HG03521 (cell line): Measurements from ENCODE around the gene PARP15.
"Not testable (repeated sequence)": the region's sequence is repeated elsewhere in the genome, so short reads cannot be mapped to it uniquely, and the experiment has no call there.

Source experiments
- ATAC-seq: cut with Tn5 transposase; IDR thresholded peaks from one replicate; pipeline ENCODE4 v1.9.1; 2021; ENCODE audit warnings: mild to moderate bottlenecking, moderate library complexity; ENCODE audit not compliant: unreplicated experiment

The PARP15 gene

DNA sequence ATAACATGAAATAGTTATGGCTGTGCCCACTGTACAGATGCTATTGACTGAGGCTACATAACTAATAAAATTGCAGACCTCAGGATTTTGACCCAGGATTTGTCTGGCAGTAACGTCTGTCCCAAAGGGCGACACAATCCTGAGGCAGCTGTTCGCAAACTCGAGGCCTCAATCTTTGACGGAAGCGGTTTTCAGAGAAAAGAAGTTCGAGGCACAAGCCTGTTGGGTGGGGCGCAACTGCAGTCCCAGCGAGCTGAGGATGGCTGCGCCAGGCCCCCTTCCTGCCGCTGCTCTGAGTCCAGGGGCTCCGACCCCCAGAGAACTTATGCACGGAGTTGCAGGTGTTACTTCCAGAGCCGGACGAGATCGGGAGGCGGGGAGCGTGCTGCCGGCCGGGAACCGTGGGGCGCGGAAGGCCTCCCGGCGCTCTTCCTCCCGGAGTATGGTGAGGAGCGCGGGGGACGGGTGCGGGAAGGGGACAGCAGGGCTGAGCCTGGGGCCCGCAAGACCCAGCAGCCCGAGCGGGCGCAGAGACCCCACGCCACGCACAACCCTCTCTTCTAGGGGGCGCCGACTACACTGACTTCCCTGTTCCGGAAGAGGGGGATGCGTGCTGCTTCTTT lies at the start of gene PARP15:
Gene PARP15, plus strand, starts transcription at position 242 of the 623 bp plus-strand sequence. Its CDS starts 18 bp downstream, at position 260.
- ATAC-seq = no peak

DNA sequence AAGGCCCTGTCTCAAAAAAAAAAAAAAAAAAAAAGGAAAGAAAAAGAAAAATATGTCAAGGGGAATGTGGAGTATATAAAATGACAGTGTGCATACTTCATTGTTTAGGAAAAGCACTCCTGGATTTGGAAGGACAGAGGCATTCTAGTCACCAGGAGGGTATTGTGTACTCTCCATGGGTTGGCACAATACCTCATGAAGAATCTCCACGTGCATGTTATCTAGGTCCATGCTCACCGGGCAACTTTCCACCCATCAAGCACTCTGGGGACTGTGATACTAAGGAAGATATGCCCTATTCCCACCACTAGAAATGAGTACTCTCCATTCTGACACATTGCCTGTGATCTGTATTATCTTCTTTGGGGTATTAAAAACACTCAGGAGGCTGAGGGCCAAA lies 47.3 kb upstream of the PARP15 start:
- ATAC-seq = no peak

DNA sequence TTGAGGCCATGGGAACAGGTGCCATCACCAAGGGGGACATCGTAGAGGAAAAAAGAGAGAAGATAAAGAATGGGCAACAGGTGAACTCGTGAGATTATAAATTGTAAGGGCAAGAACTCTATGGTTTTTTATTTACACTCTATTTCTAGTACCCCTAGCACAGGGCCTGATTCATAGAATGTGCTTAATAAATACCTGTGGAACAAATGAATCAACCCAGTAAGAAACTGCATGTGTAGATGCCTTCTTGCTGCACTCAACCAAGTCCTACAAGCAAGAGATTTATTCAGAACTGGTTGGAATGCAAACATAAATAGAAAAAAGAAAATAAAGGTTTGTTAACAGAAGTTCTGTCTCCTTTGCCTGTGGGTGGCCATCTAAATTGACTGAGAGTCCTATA lies 44.0 kb upstream of the PARP15 start:
- ATAC-seq = no peak

DNA sequence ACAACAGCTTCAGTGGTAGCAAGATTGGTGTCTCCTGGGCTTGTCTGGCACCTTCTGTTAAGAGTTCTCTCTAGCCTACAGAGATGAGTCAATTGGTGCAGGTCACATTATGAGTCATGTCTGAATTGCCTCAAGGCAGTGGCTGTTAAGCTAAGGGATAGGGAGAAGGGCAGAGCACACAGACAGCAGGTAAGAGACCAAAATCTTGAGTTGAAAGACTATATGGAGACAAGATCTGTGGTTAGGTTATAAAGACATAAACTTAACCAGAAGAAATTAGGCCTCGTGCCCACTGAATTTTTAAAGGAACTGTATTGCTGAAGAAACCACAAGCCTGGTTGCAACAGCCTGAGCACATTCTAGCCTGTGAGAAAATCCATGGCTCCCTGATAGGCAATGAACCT lies 43.5 kb upstream of the PARP15 start:
- peak; percentile 98 for ATAC-seq

DNA sequence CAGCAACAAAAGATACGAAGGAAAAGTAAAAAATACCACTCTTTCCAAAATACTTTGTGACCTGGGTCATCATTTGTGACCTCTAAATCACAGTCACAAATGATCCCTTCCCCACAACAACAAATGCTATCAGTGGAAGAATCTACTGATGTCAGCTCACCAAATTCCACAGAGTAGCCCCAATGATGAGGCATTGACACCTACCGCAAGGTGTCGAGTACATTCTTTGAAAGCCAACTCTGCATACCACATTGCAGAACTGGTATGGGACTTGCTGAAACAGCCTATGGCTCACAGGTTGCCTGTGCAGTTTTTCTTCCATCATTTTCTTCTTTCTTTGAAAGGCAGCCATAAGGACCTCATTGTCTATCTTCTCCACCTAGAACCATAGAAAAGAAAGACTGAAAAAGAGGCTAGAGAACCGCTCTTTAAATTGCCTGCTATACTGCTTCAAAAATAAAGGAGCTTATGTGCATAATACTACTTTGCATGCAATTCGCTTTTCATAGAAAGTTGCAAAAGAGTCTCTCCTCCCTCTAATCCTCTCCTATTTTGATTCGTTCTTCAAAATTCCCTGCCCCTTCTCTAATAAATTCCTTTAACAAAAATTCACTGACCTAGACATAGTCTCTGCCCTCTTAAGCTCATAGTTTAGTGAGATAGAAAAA lies 41.4 kb upstream of the PARP15 start:
- ATAC-seq = no peak

DNA sequence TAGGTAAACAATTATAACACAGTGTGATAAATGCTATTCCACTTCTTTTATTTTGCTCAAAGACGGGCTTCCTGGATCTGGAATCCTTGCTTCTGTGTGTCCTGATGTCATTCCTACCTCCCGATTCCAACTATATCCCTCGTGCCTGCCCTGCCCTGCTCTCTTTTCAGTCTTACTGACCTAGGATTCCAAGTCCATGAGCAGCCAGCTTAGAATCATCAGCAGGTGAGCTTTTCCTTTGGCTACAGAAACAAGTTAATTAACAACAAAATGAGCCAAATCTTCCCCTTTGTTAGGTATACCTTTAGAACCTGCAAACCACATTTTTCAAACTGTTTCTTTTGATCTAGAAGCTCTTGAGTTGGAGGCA lies 40.8 kb upstream of the PARP15 start:
- no peak for ATAC-seq

DNA sequence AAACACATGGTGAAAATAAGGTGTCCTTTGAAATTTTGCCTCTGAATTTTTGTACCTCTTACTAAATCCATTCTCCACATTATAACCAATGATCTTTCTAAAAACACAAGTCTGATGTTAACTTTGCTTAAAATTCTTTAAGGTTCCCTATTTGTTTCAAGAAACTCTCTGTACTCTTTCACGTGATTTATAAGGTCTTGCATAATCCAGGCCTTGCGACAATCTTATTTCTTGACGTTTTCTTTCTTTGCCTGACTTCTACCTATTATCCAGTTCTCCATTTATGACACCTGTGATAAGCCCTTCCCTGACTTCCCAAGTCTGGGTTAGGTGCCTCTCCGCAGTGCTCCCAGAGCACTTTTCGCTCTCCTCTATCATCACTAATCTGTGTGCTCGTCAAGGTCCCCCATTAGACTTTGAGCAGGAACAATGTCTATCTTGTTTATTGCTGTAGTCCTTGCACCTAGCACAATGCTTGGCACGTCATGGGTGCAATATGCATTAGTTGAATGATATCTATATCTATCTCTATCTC lies 38.4 kb upstream of the PARP15 start:
- ATAC-seq = no peak

DNA sequence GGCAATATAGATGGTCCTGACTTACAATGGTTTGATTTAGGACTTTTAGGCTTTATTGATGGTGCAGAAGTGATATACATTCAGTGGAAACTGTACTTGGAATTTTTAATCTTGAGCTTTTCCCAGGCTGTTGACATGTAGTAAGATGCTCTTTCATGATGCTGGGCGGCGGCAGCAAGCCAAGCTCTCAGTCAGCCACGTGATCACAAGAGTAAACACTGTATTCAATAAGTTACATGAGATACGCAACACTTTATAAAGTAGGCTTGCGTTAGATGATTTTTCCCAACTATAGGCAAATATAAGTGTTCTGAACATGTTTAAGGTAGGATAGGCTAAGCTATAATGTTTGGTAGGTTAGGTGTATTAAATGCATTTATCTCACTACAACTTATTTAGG lies 31.3 kb upstream of the PARP15 start:
- no peak for ATAC-seq

DNA sequence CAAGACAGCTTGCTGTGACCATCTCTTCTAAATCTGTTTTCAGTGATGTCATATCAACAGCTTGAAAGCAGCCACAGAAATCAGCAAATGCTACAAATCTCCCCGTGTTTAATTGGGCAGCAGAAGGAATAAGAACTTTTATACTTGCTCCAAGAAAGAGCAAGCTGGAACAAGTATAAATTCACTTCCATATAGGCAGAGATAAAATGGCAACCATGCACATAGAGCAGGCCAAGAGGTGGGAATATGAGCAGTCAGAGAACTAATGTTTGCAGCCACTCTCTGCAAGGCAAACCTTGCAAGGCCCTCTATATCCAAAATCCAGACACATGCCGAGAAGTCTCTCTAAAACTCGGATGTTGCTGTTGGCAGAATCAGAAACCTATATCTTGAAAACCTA lies 29.4 kb upstream of the PARP15 start:
- ATAC-seq = no peak

DNA sequence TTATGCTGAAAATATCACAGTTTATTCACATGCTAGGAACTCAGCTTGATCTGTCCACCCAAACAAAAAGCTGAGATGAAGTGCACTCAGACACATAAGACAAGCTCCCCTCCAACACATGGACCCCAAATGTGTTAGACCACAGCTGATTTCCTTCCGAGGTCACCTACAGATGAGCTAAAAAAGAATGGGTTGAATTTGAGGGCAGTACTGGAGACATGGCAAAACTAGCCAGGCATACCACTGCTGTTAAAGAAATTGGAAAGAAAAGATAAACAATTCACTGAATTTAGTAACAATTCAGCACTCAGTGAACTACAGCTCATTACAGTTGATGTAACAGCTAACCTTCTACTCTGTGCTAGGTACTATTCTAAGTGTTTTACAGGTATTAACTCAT lies 28.8 kb upstream of the PARP15 start:
- no peak for ATAC-seq

DNA sequence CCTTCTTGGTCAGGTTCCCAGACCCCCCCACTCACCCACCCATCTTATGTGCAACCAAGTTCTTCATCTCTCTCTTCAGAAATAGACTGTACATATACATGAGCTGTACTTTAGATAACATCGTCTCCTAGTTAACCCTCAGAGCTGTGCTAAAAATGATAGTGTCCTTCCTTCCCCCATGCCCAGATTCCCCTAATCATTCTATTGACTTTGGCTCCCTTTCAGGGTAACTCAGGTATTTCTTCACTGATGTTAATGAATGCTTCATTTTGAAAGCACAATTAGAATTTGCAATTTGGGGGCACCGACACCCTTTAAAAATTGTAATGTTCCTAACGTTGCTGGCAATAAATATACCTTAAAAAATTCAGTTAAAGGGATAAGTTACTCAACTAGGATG lies 24.3 kb upstream of the PARP15 start:
- no peak for ATAC-seq

DNA sequence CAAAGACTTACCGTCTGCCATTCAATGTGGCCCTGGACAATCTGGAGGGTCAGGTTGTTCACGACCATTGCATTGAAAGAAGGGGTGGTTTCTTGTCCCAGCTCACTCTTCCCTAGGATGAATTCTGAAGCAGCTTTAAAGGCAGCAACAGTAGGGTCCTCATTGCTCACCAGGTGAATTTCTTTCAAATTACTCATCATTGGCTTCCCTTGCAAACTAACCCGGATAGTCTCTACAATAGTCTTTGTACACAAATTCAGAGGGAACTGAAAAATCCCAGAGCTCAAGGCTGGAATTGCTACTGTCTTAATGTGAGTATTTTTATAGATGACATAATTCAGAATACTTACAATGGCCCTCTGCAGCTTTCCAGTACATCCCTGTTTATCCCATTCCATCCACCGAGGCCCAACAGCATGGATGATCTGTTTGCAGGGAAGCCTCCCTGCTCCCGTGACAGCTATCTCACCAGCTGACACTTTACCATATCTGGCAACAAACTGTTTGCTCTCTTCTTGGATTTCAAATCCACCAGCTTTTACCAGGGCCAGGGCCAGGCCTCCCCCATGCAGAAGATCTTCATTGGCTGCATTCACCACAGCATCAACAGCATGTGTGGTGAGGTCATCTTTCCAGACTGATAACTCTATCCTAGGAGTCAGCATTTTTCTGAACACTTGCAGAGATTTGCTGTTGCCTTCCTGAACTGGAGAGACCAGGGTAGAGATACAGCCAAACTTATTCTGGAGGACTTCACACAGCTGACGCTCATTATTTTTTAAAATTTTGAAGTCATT lies 22.0 kb upstream of the PARP15 start:
- no peak for ATAC-seq

DNA sequence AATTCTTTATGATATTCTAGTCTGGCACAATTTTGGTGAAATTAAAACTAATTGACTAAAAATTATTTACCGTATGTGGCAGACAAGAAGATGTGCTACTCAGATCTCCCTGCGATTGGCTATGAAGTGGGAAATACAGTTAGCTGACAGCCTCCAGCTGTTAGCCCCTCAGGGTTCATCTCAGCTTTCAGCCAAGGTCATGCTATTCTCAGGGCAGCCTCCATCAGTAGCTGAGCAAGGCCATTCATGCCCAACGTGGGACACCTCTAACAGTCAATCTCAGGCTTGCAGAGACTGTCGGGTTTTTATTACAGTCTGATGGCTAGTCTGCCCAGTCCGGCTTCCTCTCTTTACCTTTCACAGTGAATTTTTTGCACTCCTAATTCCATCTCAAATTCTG lies 20.1 kb upstream of the PARP15 start:
- ATAC-seq = no peak

DNA sequence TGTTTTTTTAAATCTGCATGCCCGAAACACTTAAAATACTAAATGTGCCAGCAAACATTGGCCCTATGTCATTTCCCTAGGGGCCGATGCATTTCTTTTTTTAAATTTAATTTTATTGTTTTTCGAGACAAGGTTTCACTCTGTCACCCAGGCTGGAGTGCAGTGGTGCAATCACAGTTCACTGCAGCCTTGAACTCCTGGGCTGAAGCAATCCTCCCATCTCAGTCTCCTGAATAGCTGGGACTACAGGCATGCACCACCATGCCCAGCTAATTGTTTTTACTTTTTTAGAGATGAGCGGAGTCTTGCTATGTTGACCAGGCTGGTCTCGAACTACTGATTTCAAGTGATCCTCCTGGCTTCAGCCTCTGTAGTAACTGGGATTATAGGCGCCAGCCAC lies 18.8 kb upstream of the PARP15 start:
- no peak for ATAC-seq

DNA sequence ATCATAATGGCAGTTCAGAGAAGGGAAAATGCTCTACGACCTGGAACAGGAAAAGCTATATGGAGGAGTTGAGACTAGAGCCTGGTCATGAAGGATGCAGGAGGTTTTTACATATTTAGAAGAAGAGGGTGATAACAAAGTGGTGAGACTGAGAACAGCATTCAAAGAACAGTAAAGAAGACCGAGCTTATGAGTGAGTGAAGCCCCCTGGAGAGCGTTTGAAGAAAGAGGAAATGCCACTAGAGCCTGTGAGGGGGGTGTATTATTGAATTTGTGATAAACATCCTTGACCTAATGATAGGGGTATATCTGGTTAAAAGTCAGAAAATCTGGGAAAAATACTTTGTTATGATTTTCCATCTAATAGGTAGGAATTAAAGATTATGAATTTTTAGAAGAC lies 17.5 kb upstream of the PARP15 start:
- no peak for ATAC-seq

DNA sequence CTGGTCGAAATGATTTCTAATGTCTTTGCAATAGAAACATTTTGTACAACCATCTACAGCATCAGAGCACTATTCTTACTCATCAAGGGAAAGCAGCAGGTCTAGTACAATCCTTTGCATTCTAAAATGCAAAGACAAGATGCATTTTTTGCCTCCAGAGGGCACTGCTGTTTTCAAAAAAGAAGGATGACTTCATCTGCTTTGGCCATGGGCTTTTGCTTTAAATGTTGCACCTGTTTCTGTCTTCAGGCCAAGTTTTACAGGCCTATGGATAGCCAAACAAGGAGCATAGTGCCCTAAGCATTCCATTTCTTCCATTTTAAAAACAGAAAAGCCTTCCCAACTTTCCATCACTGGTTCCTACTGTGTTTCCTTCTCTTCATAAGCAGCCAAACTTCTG lies 16.8 kb upstream of the PARP15 start:
- no peak for ATAC-seq

DNA sequence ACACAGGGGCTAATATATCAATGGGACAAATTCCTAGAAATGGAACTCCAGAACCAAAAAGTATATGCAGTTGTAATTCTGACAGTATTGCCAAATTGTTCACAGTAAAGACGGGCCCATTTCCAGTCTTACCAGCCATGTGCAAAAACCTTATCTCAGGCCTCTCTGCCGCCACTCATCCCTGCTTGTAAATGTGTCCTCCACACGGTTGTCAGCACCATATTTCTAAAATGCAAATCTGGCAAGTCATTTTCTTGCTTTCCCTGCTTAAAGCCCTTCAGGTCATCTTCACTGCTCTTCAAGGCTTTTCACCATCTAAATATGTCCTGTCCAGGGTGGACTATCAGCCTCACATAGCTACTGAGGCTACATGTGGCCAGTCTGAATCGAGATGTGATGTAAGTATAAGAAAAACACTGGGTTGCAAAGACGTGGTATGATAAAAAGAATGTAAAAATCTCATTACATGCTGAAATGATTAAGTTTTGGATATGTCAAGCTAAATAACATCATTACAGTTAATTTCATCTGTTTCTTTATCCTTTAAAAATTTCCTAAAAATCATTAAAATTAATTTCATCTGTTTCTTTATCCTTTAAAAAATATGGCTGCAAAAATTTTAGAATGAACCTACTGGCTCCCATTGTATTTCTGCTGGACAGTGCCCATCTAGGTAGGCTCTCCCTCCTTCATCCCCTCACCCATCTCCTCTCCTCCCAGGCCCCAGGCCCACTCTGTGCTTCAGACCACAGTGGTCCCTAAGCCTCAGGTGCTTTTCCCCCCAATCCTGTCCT lies 14.3 kb upstream of the PARP15 start:
- no peak for ATAC-seq

DNA sequence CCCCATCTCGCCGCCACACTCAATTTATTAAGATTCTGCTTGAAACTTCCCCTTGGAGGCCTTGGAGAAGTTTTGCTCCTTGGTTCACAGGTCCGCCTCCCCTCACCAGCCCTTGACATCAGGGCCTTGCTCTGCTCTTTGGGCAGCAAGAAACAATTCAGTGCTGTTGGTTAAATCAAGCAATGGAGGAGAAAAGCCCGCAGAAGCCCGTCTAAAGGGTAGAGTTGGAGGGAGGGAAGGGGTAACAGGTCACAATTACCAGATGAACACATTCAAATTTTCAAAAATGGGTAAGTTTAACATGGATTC lies 13.8 kb upstream of the PARP15 start:
- no peak for ATAC-seq

DNA sequence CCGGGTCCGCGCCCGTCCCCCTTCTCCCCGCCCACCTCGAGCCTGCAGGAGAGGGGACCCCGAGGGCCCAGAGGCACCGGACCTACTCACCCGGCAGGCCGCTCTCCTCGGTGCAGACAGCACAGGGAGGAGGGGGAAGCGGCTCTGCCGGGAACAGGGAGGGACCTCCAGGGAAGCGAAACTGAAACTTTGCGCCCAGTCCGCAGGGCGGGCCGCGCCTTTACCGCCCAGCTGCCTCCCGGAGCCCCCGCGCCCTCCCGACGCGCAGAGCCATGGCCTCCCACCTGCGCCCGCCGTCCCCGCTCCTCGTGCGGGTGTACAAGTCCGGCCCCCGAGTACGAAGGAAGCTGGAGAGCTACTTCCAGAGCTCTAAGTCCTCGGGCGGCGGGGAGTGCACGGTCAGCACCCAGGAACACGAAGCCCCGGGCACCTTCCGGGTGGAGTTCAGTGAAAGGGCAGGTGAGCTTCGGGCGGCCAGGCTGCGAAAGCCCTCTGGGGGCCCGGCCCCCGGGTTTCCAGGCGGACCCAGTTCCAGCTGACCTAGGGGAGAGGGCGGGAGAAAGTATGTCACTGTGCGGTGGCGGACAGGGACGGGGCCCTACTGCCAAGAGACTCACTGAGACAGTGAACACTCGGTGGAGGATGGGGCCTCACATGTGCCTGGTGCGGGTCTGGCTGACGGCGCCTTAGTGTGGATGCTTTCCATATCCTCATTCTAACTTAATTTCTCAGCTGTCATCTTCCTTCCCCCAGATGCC lies 13.1 kb upstream of the PARP15 start, which contains the start of the genes DTX3L and PARP9:
Gene DTX3L, plus strand, starts transcription at position 184 of the 758 bp plus-strand sequence. Its CDS starts 89 bp downstream, at position 273.
Gene PARP9, minus strand, starts transcription at position 146 of the 758 bp plus-strand sequence. CDS start 4,680 bp downstream, outside the sequence.
- ATAC-seq = peak; percentile 55

DNA sequence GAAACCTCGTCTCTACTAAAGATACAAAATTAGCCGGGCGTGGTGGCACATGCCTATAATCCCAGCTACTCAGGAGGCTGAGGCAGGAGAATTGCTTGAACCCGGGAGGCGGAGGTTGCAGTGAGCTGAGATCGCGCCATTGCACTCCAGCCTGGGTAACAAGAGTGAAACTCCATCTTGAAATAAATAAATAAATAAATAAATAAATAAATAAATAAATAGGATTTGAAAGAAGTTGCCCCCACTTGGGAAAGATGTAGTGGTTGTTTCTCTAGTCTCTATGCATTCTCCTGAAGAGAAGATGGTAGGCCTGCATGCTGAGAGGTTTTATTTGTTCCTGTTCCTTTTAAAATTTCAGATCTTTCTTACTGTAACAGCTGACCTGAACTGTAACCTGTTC lies 9.3 kb upstream of the PARP15 start:
- not testable (repeated sequence) for ATAC-seq
